ENCODE data around the gene C5. TPM values are rescaled to one million over a fixed set of nuclear protein-coding genes. Genes with fewer than 3 reads are reported as not detected.
"Not testable (repeated sequence)": the region's sequence is repeated elsewhere in the genome, so short reads cannot be mapped to it uniquely, and the experiment has no call there.

C5 gene
- total RNA-seq, 4 donors from 2014 or later: 5.2 to 7.2 (median 6.2) TPM

DNA sequence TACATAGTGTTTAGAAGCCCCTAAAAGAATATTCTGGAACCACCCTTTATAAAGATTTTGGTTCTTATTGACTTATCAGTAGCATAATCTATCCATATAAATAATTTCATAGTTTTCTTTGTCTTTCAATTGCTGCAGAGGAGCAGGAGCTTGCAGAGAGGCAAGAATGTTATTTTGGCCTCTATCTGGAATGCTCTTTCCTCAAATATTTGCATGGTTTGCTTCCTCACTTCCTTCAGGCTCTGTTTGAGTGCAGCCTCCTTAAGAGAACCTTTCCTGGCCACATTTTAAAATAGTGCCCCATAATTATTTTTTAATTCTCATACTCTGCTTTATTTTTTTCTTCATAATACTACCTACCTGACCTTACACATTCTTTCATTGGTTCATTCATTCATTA, 1.5 kb downstream of the C5 start:
- DNase-seq (ENCODE audit: low spot score): no peak
- TF ChIP-seq, protein P1, sequence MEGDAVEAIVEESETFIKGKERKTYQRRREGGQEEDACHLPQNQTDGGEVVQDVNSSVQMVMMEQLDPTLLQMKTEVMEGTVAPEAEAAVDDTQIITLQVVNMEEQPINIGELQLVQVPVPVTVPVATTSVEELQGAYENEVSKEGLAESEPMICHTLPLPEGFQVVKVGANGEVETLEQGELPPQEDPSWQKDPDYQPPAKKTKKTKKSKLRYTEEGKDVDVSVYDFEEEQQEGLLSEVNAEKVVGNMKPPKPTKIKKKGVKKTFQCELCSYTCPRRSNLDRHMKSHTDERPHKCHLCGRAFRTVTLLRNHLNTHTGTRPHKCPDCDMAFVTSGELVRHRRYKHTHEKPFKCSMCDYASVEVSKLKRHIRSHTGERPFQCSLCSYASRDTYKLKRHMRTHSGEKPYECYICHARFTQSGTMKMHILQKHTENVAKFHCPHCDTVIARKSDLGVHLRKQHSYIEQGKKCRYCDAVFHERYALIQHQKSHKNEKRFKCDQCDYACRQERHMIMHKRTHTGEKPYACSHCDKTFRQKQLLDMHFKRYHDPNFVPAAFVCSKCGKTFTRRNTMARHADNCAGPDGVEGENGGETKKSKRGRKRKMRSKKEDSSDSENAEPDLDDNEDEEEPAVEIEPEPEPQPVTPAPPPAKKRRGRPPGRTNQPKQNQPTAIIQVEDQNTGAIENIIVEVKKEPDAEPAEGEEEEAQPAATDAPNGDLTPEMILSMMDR (IDR thresholded peaks at IDR 0.05): no peak
- ATAC-seq (ENCODE audit: low FRiP score): no peak

DNA sequence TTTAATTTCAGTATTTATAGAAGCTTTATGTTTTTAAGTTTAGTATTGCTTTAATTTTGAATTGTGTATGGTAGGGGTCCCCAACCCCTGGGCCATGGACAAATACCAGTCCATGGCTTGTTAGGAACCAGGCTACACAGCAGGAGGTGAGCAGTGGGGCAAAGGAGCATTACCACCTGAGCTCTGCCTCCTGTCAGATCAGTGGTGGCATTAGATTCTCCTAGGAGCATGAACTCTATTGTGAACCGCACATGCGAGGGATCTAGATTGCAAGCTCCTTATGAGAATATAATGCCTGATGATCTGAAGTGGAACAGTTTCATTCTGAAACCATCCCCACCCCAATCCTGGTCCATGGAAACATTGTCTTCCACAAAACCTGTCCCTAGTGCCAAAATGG, 1.9 kb downstream of the C5 start:
- no peak for ATAC-seq (ENCODE audit: low FRiP score)
- DNase-seq (ENCODE audit: low spot score): no peak
- TF ChIP-seq, protein P1 (IDR thresholded peaks at IDR 0.05): no peak

DNA sequence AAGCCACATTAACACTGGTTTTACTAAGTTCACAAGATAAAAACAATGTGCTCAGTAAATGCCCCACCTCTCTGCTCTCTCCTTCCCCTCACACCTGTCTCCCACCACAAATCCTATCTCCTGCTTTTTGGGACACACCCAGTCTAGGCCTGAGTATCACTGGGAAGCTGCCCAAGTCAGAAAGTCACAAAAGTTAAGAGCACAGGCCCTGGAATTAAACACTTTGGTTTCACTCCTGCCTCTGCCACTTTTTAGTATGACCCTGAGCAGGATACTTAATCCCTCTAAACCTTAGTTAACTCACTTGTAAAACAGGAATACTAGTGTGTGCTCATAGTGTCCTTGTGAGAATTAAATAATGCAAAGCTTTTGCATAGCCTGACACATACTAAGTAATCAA, 11.3 kb downstream of the C5 start:
- ATAC-seq (ENCODE audit: low FRiP score) (no peak), DNase-seq (ENCODE audit: low spot score) (no peak)
- TF ChIP-seq, protein P1 (IDR thresholded peaks at IDR 0.05): no peak

DNA sequence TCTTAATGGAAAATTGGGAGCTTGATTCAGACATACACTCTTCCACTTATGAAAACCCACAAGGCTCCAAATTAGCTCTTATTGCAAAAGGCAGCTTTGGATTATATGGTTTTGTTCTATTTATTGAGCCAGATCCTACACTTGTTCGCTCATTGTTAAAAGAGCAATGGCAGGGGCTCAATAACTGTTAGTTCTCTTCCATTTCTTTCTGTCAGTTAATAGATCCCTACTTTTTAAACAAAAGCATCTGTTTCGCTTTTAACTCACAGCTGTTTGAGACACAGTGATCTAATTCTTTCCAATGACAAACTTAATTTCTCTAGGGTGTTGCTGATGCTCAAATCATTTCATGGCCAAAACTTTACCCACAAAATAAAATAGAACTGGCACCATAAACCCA, 11.7 kb downstream of the C5 start:
- TF ChIP-seq, protein P1 (IDR thresholded peaks at IDR 0.05): no peak
- DNase-seq (ENCODE audit: low spot score) (no peak), ATAC-seq (ENCODE audit: low FRiP score) (no peak)

DNA sequence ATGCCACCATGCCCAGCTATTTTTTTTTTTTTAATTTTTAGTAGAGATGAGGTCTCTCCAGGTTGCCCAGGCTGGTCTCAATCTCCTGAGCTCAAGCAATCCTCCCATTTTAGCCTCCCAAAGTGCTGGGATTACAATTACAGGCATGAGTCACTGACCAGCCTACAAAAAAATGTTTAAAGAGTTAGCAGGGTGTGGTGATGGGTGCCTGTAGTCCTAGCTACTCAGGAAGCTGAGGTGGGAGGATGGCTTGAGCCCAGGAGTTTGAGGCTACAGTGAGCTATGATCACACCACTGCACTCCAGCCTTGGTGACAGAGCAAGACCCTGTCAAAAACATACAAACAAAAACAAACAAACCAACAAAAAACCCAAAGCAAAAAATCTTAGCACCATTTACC, 14.4 kb downstream of the C5 start:
- not testable (repeated sequence) for DNase-seq (ENCODE audit: low spot score); ATAC-seq (ENCODE audit: low FRiP score)

DNA sequence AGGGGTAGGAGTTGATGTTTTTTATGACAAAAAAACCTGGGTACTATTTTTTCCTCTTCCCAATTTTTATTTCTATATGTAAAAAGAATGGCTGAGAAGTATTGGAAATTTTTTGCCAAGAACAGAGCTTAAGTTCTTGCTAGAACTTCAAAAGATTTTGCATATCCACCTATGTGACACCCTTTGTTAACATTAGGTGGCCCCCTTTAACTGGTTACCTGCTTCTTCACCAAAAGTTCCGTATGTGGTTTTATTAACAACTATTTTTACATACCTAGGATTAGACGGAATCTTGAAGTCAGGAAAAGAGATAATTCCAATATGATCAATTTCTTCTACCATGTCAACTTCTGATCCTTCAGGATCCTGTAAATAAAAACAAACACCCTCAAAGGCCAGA, 15.5 kb downstream of the C5 start:
- TF ChIP-seq, protein P1 (IDR thresholded peaks at IDR 0.05): no peak
- ATAC-seq (ENCODE audit: low FRiP score): no peak
- DNase-seq (ENCODE audit: low spot score): no peak

DNA sequence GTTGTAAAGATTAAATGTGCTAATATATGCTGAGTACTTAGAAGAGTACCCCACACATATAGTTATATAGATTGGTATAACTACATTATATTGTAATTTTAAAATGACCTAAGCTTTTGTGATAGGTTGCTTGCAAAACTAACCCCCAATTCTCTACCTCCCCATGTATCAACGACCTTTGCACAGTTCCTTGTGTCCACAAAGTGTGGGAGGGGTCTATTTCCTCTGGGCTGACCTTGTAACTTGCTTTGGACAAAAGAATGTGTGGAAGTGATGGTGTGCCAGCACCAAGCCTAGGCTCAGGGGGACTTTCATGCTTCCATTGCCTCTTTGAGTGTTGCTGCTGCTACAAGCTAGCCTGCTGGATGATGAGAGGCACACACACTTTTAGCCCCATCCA, 20.6 kb downstream of the C5 start:
- no peak for ATAC-seq (ENCODE audit: low FRiP score)
- TF ChIP-seq, protein P1 (IDR thresholded peaks at IDR 0.05): no peak

DNA sequence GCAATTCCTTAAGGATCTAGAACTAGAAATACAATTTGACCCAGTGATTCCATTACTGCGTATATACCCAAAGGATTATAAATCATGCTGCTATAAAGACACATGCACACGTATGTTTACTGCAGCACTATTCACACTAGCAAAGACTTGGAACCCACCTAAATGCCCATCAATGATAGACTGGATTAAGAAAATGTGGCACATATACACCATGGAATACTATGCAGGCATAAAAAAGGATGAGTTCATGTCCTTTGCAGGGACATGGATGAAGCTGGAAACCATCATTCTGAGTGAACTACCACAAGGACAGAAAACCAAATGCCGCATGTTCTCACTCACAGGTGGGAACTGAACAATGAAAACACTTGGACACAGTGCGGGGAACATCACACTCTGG, 21.8 kb downstream of the C5 start:
- ATAC-seq (ENCODE audit: low FRiP score); DNase-seq (ENCODE audit: low spot score): not testable (repeated sequence)

More for the DNA sequence above, 20.6 kb downstream of the C5 start:
- no peak for DNase-seq (ENCODE audit: low spot score)

Measured in omental fat pad (tissue), 4 donors.